NCI-H2107 (cell line): ENCODE results near the gene TMEM244.
"Not testable (repeated sequence)": the region's sequence is repeated elsewhere in the genome, so short reads cannot be mapped to it uniquely, and the experiment has no call there.

Source experiments
- DNase-seq: peaks from one replicate; lab custom pipeline; 2025; lab: John Stamatoyannopoulos, UW

The TMEM244 gene, protein sequence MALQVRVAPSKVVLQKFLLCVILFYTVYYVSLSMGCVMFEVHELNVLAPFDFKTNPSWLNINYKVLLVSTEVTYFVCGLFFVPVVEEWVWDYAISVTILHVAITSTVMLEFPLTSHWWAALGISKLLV

DNA sequence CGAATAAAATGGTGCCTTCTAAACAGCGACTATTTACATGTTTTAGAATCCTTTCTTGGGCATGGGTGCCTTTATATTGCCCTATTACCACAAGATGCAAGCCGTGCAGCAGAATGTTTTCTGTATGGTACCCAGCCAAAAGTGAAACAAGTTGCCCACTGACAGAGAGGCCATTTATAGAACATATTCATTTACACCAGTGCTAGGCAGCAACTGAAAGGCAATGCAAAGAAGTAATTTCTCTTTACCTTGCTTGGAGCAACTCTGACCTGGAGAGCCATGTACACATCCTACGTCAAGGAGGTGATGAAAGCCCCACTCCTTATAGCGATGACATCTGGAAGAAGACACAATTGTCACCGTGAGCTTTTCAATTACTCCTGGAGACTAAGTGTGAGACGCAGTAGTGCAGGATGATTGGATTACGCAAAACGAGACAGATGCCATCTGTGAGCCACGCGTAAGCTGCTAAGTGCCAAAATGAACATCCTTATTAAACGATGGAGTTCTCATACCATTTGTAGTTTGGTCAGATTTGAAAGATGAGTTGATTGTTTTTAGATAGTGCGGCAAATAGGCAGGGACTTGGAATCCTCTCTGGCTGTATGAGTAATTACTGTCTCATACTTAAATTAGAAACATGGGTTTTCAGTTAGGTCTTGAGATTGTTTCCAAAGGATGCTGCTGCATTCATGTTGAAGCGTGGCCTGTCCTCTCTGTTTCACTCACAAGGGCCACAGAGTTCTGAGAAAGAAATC lies at the start of gene TMEM244:
TMEM244 (minus strand) TSS at position 408 of the 758 bp plus-strand sequence; CDS start at position 281, 127 bp downstream.
- DNase-seq = no peak

DNA sequence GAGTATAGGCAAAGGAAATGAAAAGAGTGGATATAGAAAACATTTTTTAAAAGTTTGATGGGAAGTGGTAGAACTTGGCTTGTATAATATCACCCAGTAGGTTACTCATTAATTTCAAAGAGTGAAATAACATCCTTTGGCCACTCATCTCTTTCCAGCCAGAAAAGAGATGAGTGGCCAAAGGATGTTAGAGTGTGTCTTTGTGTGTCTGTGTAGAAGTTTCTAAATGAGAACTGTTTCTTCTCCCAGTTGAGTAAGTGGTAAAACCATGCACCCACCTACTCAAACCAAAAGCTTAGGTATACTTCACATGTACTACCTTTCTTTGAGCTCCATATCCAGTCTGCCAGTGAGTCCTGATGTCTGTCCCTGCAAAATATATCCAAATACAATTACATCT lies 47.7 kb upstream of the TMEM244 start:
- DNase-seq = no peak

GRCh38 chr6:129908356-129908755 lies 47.2 kb upstream of the TMEM244 start:
- DNase-seq = no peak

GRCh38 chr6:129906515-129907077 lies 45.5 kb upstream of the TMEM244 start:
- no peak for DNase-seq

DNA sequence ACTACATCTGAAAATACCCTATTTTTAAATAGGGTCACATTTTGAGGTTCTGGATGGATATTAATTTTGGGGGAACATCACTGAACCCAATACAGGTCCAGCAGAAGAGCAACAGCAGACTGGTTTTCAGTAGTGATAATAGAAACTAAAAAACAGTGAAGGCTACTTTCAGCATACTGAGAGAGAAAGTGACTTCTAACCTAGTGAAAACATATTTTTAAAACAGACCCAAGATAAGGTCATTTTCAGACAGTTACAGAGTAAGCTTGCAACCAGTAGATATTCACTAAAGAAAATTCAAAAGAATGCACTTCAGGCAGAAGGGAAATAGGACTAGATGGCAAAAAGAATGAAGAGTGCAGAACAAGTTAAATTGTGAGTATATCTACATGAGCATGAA lies 42.0 kb upstream of the TMEM244 start:
- no peak for DNase-seq

DNA sequence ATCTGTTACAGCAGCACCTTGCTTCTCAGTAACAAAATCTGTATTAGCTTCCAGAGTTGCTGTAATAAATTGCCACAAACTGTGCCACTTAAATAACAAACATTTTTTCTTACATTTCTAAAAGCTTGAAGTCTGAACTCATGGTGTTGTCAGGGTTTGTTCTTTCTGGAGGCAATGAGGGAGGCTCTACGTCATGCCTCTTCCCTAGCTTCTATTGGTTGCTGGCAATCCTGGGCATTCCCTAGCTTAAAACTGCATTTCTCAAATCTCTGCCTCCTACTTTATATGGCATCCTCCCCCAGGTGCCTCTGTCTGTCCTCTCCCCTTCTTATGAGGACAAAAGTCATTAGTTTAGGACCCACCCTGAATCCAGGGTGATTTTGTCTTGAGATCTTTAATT lies 41.6 kb upstream of the TMEM244 start:
- no peak for DNase-seq

GRCh38 chr6:129901910-129902309 lies 40.8 kb upstream of the TMEM244 start:
- no peak for DNase-seq

GRCh38 chr6:129895692-129896091 lies 34.6 kb upstream of the TMEM244 start:
- no peak for DNase-seq

DNA sequence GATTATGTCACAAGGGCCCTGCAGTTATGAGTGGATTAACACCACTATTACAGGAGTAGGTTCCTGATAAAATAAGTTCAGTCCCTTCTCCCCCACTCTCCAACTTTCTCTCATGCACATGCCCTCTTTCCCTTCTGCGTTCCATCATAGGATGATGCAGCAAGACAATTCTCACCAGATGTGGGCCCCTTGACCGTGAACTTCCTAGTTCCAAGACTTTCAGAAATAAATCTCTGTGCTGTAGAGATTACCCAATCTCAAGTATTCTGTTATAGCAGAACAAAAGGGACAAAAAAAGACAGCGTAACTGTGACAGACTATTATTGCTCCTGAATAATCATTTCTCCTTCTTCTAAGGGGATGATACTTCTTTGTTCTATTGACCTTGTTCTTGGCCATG lies 33.8 kb upstream of the TMEM244 start:
- DNase-seq = no peak

DNA sequence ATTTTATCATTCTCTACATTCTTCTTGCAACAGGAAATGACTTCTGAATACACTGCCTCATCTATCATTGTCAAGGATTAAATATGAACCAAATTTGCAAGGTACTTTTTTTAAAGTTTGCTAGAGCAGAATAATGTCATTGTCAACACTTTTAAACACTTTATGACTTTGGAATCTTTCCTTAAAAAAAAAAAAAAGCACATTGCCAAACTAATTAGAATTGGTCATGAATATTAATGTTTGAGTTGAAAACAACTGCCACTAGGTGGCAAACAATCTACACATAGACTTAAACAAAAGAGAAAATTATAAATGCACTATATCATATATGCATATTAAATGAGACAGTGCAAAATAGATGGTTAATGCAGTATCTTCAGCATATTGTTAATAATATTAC lies 32.5 kb upstream of the TMEM244 start:
- DNase-seq = no peak

- DNase-seq = no peak
These were observed 29.6 kb upstream of the TMEM244 start for GRCh38 chr6:129890701-129891100.

DNA sequence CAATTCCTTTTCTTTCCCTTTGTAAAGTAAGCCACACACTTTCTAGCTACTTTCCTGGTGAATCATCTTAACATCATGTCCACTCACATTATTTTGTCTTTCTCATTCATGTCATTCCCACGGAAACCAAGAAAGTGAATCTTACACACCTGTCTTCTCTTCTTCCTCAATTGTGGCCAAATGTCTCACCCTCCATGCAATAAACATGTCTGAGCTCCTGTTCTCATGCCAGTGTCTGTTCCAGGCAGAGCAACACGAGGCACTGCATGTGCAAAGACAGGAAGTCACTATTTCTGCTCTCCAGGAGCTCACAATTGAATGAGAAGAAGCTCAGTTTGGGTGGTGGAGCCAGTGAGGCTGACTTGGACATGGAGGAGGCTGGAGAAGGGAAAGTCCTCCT lies 29.0 kb upstream of the TMEM244 start:
- DNase-seq = no peak

GRCh38 chr6:129889580-129889979 lies 28.5 kb upstream of the TMEM244 start:
- DNase-seq = no peak

DNA sequence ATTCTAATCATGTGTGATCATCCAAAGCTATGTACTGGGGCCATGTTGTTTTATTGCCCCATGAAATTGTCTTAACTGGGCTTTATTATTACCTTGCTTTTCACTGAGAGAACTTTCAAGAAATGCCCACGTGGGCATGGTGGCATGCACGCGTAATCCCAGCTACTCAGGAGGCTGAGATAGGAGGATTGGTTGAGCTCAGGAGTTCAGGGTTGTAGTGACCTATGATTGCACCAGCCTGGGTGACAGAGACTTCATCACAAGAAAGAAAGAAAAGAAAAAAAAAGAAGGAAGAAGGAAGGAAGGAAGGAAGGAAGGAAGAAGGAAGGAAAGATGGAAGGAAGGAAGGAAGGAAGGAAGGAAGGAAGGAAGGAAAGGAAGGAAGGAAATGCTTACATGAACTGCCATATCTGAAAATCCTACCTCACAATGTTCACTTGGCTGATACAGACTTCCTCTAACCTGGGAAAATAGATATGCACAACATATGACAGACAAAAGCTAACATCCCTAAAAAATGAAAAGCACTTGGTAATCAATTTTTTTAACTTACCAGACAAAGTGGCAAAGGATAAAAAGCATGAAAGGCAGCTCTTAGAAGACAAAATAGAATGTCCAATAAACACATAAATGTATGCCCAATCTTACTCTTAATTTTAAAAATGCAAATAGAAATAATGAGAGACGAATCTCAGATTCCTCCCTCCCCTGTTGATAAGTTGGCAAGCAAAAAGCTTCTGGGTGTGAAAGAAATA lies 25.5 kb upstream of the TMEM244 start:
- DNase-seq = no peak

- no peak for DNase-seq
These were observed 23.1 kb upstream of the TMEM244 start for GRCh38 chr6:129884211-129884610.

DNA sequence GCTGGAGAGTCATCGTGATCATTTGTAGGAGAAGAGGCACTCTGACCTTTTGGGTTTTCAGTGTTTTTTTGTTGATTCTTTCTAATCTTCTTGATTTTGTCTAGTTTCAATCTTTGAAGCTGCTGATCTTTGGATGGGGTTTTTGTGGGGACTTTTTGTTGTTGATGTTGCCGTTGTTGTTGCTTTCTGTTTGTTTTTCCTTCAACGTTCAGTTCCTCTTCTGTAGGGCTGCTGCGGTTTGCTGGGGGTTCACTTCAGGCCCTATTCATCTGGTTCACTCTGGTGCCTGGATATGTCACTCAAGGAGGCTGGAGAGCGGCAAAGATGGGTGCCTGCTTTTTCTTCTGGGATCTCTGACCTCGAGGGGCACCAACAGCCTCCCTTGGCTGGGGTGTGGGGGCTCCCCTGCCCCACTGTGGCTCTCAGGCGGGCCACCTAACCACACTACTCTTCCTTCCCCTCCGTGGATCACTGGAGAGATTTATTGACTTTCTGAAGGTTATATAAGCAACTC lies 21.5 kb upstream of the TMEM244 start:
- no peak for DNase-seq

- not testable (repeated sequence) for DNase-seq
These were observed 16.8 kb upstream of the TMEM244 start for GRCh38 chr6:129877894-129878293.

DNA sequence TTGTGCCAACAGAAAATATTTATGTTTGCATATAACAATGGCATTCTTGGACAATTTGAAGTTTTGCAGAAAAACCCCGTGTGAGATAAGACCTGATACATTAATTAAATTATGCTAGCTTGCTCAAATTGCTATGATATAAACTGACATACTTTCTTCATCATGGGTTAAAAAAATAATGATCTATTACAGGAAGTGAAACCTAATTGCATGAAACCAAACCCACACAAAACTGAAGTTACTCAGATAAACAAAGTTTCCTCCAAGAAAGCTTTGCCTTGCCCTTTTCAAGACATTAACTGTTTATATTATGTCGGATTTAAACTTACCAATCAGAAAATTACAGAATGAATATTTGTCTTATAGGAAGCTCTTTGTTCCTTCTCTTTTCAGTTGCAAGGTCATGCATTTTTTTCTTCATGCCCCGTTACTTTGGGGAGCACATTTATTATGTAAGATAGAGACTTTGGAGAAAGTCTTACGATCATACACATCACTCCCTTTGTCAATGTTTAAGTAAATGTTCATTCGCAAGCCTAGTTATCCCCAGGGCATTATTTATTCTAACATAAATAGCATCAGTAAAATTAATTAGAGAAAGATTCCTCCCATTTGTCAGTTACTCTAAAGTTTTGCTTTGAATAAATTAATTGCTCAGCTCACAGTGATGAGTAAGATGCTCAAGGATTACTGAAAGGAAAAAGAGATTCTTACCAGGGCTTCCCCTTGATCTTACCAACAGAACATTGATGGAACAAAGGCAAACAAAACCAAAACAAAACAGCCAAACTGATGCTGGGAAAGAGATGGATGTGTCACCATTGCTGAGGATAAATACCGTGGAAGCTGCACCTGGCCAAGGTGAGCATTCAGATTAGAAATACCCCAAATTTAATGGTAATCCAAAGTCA lies 14.8 kb upstream of the TMEM244 start:
- no peak for DNase-seq

DNA sequence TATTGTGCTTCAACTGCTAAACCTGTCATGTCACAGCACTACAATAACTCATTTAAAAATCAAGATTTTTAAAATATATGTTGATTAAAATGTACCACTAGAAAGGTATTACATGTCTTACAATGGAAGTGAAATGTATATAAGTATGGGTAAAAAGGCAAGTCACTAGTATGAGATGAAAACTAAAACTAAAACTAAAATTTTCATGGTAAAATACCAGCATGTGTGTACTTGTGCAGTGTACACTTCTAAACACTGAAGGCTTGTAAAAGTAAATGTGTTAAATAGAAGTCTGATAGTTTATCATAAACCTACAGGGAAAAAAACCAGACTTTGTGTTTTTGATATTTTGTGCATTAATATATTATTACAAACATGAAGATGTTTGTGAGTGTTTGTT lies 13.7 kb upstream of the TMEM244 start:
- DNase-seq = no peak

- DNase-seq = no peak
These were observed 11.5 kb upstream of the TMEM244 start for GRCh38 chr6:129872586-129872985.

DNA sequence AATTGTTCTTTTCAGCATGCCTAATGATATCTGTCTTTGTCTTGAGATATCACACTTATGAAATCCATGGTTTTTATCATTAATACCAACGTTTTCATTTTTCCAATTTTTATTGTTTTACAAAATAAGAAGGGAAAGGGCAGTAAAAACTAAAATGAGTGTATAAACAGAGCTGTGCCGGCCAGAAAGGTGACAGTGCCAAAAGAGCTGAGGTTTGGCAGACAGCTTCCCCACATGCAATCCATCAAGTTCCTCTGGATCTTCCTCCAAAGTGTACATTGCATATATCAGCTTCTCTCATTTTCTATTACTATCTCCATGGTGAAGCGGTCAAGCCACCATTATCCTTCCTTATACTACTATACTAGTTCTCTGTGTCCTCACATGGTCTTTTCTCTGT lies 10.1 kb upstream of the TMEM244 start:
- no peak for DNase-seq

DNA sequence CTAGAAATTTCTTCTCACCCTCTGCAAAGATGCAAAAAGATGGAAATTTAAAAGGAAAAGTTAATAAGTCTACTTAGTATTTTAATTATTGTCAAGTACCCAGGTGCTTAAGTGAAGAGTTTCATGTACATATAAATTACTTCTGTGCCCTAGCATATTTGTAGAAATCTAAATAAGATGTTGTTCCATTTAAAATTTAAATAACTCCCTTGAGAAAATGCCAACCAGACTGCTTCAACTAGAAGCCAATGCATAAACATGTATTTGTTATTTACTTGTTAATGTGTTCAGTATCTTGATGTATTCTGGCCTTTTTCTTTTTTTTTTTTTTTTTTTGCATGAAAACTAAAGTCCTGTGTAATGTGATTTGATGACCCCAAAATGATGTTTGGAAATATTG lies 6.3 kb upstream of the TMEM244 start:
- no peak for DNase-seq
